ENCODE measurements around the gene SH3BP1.

DNA sequence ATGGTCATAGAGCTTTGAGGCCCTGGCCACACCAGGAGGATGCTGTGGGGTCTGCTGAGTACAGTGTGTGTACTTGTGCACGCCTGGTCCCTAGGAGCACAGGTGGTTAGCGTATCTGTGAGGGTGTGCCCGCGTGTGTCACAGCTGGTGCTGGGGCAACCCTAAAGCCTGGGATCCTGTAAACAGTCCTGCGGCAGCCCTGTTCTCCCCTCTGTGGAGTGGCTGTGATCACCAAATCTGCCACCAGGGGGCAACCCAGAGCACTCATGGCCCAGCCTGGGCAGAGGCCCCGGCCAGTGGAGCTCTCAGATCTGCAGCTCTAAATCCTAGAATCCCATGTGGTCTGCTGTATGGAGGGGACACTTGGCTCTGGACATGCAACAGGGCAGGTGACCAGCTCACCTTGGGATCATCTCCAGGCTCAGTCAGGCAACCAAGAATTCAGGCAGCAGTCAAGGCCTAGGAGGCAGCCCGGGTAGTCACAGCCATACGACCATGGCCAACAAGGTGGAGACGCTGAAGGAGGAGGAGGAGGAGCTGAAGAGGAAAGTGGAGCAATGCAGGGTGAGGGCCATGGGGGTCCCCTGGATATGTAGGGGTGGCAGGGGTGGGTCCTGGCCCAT, 3.9 kb downstream of the SH3BP1 start:
- TF ChIP-seq CTCF (IDR thresholded peaks at IDR 0.05) (peak; percentile 91), EZH2 (IDR thresholded peaks at IDR 0.05; ENCODE audit: borderline replicate concordance, insufficient read depth, low read depth, low read length, poor library complexity, severe bottlenecking) (no peak)

All from B cell (primary cell).